HG02973 (cell line): ENCODE measurements around the gene FAM53C.
"Not testable (repeated sequence)": the region's sequence is repeated elsewhere in the genome, so short reads cannot be mapped to it uniquely, and the experiment has no call there.

Source experiments
- ATAC-seq: cut with Tn5 transposase; IDR thresholded peaks from one replicate; pipeline ENCODE4 v1.9.1; 2021; ENCODE audit warnings: moderate library complexity; ENCODE audit not compliant: unreplicated experiment

Gene FAM53C

GRCh38 chr5:138389911-138390310 lies 51.8 kb downstream of the FAM53C start:
- not testable (repeated sequence) for ATAC-seq

DNA sequence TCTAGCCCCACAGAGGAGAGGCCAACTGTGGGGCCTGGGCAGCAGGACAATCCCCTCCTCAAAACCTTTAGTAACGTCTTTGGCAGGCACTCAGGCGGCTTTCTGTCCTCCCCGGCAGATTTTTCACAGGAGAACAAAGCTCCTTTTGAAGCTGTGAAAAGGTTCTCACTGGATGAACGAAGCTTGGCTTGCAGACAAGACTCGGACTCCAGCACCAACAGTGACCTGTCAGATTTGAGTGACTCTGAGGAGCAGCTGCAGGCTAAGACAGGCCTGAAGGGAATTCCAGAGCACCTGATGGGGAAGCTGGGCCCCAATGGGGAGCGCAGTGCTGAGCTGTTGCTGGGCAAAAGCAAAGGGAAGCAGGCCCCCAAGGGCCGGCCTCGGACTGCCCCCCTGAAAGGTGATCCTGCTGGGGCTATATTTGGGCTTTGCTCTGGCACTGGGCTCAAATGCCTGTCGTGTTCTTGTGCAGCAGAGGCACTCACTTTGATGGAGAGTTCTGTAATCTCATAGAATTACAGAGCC lies 53.9 kb downstream of the FAM53C start:
- ATAC-seq: no peak
